G401.6 (cell line): ENCODE data around the gene PPP1CB.
A peak's percentile ranks its signal among the peaks of the same experiment; 100 is the strongest.
"Not testable (repeated sequence)": the region's sequence is repeated elsewhere in the genome, so short reads cannot be mapped to it uniquely, and the experiment has no call there.

Source experiments
- FAIRE-seq: peaks from 2 replicates; lab custom pipeline; 2012; peaks lifted over from hg19 to GRCh38; lab: Jason Lieb, UNC

Gene PPP1CB

DNA sequence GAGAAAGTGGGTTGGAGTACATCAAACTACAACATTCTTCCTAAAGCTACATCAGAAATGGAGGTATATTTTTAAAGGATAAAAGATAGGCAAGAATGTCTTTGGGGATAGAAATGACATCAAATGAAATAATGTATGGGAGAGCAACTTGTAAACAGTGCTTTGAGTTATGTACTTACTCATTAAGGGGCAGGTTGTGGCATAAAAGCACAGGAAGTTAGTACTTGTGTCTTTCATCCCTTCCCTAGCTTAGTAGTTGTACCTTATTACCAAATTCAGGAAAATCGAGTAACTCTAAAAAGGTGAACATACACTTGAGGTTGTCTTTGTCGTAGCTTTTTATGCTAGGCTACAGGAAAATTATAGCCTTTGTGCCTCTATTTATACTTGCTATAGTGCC is 28.9 kb downstream of the PPP1CB start:
- no peak for FAIRE-seq

DNA sequence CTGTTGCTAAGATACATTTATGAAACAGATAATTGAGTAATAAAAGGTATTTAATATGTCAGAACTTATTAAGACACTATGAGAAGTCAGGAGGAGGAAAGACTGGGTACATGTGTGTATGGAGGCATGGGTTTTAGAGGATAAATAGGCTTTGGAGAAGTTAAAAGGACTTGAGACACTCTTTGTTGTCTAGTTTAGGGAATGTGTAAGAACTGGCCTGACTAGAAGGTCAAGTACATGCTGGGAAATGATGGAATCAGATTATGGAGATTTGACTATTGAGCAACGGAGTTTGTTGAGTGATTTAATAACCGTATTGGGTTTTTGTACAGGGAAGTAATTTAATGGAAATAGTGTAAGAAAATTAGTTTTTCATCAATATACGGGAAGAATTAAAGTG is 30.8 kb downstream of the PPP1CB start:
- no peak for FAIRE-seq

DNA sequence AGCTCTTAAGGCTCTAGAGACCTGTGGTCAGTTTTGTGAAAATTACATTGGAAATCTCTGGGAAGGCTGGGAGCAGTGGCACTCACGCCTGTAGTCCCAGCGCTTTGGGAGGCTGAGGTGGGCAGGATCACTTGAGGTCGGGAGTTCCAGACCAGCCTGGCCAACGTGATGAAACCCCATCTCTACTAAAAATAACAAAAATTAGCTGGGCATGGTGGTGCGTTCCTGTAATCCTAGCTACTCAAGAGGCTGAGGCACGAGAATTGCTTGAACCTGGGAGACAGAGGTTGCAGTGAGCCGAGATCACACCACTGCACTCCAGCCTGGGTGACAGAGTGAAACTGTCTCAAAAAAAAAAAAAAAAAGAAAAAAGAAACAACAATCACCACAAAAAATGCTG is 32.9 kb downstream of the PPP1CB start:
- FAIRE-seq: not testable (repeated sequence)

DNA sequence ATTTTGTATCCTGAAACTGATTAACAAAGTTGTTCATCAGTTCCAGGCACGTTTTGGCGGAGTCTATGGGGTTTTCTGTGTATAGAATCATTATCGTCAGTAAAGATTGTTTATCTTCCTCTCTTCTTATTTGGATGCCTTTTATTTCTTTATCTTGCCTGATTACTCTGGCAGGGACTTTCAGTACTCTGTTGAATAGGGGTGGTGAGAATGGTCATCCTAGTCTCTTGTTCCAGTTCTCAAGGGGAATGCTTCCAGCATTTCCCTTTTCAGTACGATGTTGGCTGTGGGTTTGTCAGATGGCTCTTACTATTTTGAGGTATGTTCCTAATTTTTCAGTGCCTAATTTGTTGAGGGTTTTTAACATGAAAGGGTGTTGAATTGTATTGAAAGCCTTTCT is 45.0 kb downstream of the PPP1CB start:
- no peak for FAIRE-seq

- no peak for FAIRE-seq
These were observed 50.1 kb downstream of the PPP1CB start for GRCh38 chr2:28801726-28802125.

DNA sequence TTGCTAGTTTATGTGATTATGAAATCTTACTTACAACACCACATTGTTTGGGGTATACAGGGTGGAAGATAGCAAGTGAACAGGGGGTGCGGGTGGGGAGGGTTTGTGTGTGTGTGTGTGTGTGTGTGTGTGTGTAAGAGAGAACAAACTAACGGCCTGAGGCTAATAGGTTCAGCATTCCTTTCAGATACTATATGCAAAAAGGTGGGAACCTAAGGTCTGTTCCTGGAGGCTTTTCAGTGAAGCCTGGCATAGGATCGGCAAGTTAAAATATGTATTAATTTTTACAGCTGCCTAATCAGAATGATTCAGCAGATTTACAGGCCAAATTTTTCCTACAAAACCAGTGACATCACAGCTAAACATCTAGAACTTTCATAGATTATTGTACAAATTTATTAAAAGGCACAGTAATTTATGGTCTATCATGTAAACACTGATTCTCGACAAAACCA is 51.4 kb downstream of the PPP1CB start:
- FAIRE-seq: no peak

- FAIRE-seq: no peak
These were observed 58.3 kb downstream of the PPP1CB start for GRCh38 chr2:28809927-28810326.

DNA sequence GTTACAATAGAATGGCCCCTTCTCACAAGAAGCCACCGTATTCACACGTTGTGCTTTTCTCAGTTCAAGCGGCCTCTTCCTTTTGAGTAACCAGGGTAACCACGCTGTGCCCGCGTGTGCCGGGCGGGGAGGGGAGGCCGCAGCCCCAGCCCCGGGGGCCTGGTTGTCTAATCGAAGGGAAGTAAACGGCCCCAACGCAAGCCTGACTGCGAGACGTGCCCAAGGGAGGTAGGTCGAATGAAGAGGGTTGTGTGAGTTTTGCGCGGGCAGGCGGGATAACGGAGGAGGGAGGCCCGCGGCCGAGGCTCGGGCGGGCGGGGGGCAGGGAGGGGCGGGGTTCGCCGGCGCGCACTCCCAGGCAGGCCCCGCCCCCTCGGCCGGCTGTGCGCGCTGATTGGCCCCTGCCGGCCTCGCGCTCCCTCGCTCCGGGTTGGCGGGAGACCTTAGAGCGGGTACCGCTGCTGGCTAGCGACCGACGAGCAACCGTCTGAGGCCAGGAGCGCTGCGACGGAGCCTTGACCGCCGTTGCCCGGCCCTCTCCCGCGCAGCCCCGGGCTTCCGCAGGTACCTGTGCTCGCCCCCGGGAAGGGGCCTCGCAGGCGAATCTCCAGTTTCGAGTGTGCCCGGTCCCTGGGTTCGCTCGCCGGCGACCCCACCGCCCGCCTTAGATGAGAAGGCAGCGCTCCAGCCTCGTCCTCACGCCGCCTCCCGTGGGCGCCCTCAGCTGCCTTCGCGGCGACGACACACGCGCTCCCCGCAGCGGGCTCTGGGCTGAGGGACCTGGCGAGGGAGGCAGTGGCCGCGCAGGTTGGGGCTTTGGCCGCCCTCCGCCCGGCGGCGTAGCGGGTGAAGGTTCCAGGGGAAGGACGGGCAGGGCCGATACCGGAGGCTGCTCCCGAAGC is 59.0 kb downstream of the PPP1CB start, which contains the start of gene SPDYA:
Gene SPDYA (plus strand): TSS at position 451 of the 902 bp plus-strand sequence. CDS start 5,181 bp downstream, outside the sequence.
- FAIRE-seq: no peak

DNA sequence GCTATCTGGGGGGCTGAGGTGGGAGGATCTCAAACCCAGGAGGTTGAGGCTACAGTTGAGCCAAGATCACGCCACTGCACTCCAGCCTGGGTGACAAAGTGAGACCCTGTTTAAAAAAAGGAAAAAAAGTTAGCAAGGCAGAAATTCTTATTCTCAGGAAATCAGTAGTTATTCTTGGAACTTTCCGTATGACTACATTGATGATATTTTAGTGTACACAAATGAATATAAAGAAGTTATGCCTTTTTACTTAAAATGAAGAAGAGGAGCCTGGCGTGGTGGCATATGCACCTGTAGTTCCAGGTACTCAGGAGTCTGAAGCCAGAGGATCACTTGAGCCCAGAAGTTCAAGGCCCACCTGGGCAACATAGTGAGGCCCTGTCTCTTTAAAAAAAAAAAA is 66.4 kb downstream of the PPP1CB start:
- no peak for FAIRE-seq

GRCh38 chr2:28821295-28821958 is 69.8 kb downstream of the PPP1CB start:
- peak; percentile 96 for FAIRE-seq

GRCh38 chr2:28822036-28822435 is 70.4 kb downstream of the PPP1CB start:
- FAIRE-seq: no peak

DNA sequence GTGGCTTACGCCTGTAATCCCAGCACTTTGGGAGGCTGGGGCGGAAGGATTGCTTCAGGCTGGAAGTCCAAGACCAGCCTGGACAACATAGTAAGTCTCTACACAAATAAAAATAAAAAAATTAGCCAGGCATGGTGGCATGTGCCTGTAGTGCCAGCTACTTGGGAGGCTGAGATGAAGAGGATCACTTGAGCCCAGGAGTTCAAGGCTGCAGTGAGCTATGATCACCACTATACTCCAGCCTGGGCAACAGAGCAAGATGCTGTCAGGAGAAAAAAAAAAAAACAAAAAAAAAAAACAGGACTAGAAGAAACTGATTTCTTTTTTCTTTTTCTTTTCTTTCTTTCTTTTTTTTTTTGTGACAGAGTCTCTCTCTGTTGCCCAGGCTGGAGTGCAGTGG is 72.6 kb downstream of the PPP1CB start:
- FAIRE-seq: no peak

GRCh38 chr2:28824870-28825269 is 73.2 kb downstream of the PPP1CB start:
- FAIRE-seq: no peak

DNA sequence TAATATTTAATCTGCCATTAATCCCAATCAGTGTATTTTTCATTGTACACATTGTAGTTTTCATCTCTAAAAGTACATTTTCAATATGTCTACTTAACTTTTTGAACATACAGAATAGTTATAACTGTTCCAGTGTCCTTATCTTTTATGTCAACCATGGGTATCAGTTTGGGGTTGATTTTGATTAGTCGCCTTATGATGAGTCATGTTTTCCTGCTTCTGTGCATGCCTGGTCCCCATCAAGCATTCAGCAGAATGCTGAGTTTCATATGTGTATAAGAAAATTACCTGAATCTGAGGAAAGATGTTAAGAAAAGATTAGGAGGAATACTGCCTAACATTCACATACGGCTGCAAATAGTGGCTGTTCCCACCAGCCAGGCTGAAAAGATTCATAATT is 76.8 kb downstream of the PPP1CB start:
- no peak for FAIRE-seq

GRCh38 chr2:28833740-28834470 is 82.3 kb downstream of the PPP1CB start:
- FAIRE-seq: peak; percentile 45

GRCh38 chr2:28835781-28836180 is 84.2 kb downstream of the PPP1CB start:
- no peak for FAIRE-seq

DNA sequence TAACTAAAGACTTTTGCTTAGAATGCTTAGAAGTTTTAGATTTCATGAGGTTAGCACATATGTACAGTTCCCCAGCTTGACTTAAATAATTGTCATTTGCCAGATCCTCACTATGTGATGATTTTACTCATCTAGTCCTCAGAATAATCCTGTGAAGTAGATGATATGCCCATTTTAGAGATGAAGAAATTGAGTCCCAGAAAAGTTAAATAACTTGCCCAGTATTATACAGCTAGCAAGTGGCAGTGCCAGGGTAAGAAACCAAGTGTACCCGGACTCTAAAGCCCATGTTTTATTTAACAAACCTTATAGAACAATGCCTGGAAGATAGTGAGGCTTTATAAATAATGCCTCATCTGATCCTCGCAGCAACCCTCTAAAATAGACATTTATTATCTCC is 87.3 kb downstream of the PPP1CB start:
- no peak for FAIRE-seq

GRCh38 chr2:28842042-28842441 is 90.4 kb downstream of the PPP1CB start:
- FAIRE-seq: no peak
